T follicular helper cell (primary cell): ENCODE data around the gene LINC00632.
"Not testable (repeated sequence)": the region's sequence is repeated elsewhere in the genome, so short reads cannot be mapped to it uniquely, and the experiment has no call there.

Experiments
- DNase-seq: peaks from one replicate; pipeline ENCODE4 v3.0.0-alpha.2; 2020; ENCODE audit warnings: low read depth
- total RNA-seq, 2 experiments: gene quantifications; one replicate each; lab custom pipeline; 2026; lab: John Stamatoyannopoulos, UW

The LINC00632 gene
- 1.0 to 2.6 reads per million in 2 experiments for total RNA-seq

GRCh38 chrX:140709421-140709846, at the start of gene LINC00632:
TSS of gene LINC00632 (plus strand) at chrX:140709759.
- DNase-seq: no peak

DNA sequence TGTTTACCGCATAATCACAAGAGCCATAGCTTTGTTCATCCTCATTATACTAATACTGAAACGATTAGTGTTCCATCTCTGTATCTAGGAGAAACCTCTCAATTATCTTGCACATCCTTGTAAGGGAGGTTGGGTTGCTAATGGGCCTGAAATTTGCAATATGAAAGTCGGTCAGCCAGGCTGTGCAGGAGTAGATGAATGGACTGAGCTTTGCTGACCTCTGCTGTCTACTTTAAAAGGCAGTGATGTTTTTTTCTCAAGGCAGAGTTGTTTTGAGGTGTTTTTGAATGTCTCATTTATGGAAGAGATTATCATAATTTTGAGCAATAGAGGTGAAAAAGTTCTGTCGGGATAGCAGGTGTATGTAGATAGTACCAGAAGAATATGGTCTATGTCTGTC, 47.9 kb upstream of the LINC00632 start:
- no peak for DNase-seq

DNA sequence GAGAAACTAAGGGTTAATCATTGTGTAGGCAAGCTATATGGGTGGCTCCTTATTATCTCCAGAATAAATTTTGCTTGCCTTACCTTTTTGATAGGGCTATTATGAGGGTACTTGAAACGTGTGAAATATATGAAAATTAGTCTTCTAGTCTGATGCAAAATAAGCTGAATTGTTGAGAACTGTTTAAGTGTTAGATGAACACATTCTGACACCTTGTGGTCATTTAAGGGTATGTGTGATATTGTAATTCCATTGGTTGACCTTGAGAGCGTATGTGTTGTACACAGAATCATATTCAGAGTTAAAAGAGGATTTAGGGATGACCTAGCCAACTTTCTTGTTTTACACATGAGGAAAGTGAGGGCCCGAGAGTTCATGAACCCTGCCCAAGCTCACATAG, 44.6 kb upstream of the LINC00632 start:
- DNase-seq: no peak

GRCh38 chrX:140672840-140673731, 36.5 kb upstream of the LINC00632 start:
- DNase-seq: no peak

- no peak for DNase-seq
Observed at GRCh38 chrX:140687706-140688105, 21.9 kb upstream of the LINC00632 start.

DNA sequence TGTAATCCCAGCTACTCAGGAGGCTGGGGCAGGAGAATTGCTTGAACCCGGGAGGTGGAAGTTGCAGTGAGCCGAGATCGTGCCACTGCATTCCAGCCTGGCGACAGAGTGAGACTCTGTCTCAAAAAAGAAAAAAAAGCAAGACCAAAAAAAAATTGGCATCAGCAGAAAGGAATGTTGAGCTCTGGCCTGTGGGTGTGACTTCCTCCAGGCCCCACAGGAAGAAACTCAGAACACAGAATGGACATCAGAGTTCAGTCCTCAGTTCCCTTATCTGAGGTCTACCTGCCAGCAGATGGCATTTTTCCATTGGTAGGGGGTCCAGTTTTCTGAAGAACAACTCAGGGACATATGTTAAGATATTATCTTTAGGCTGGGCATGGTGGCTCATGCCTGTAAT, 18.0 kb upstream of the LINC00632 start:
- DNase-seq: not testable (repeated sequence)

- DNase-seq: no peak
Observed at GRCh38 chrX:140697618-140698017, 11.9 kb upstream of the LINC00632 start.

- no peak for DNase-seq
Observed at GRCh38 chrX:140701480-140701879, 8.1 kb upstream of the LINC00632 start.

DNA sequence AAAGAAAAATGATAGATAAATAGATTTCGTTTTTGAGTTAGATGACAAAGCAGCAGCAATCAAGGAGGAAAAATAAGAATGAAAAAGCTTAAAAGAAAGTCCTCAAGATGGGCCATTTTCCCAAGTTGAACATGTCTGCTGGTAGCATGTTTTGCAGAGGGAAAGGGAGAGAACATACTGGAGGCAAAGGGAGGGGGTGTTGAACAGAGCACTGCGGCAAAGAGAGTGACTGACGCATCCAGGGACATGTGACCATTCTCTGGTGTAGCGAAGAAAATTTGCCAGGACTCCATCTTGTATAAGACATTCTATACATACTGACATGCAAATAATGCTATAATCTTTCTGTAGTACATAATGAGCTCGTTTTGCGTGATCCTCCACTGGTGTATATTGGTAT, 1.2 kb downstream of the LINC00632 start:
- DNase-seq: no peak

- no peak for DNase-seq
Observed at GRCh38 chrX:140711894-140712293, 2.3 kb downstream of the LINC00632 start.

DNA sequence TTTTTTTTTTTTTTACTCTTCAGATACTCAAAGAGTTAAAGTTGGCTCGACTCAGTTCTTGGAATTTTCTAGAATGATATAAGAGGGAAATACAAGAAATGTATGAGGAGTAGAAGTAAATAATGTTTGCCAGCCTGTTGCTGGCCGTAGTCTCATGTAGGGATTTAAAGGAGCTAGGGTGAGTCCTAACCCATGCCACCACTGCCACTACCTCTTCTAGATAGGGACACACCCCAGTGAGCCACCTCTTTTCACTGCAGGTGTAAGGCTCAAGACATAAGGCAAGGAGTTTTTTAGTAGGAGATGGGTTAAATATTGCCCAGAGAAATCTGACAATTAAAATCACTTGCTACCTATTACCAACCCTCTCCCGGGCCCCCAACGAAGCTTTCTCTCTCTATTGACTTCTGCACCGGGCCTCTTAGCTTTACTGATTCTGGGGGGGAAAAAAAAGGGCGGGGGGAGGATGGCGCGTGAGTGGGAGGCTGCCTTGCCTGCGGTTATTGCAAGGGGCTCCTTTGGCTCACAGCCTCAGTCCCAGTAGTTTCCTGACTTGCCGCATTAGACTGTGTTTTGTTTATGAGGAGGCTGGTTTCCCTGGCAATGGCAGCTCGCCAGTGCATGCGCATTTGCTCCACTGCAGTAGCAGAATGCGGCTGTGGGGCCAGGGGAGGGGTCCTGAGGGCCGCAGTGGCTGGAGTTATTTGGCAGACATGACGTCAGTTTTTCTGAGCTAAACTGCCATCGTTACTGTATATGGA, 3.0 kb downstream of the LINC00632 start:
- DNase-seq: peak; percentile 15

GRCh38 chrX:140713174-140713539, 3.6 kb downstream of the LINC00632 start:
- DNase-seq: no peak

DNA sequence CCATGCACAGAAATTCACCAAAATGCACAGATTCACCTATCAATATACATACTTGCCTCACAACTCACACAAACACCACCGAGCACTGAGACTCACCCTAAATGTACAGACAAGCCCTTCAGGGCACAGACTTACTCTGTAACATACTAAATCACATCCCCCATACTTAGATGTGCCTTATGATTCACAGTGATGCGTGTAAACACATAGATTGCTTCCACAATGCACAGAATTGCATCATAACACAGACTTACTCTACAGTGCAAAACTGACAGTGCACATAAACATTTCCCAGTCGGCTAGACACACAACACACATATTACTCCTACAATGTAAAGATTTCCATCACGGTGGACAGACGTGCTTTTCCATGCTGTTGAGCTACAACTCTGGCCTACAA, 6.2 kb downstream of the LINC00632 start:
- DNase-seq: no peak

DNA sequence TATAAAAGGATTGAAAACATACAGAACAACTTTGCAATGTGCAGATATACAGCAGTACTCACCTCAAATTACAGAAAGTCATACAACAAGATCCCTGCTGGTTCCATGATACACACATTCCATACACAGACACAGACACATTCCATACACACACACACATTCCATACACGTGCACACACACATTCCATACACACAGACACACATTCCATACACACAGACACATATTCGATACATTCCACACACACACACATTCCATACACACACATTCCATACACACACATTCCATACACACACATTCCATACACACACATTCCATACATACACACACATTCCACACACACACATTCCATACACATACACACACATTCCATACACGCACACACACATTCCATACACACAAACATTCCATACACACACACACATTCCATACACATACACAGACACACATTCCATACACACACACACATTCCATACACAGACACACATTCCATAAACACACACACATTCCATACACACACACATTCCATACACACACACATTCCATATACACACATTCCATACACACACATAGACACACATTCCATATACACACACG, 13.7 kb downstream of the LINC00632 start:
- no peak for DNase-seq

GRCh38 chrX:140724309-140724708, 14.8 kb downstream of the LINC00632 start:
- DNase-seq: no peak

GRCh38 chrX:140724736-140725135, 15.2 kb downstream of the LINC00632 start:
- no peak for DNase-seq

GRCh38 chrX:140725500-140725899, 15.9 kb downstream of the LINC00632 start:
- DNase-seq: no peak

DNA sequence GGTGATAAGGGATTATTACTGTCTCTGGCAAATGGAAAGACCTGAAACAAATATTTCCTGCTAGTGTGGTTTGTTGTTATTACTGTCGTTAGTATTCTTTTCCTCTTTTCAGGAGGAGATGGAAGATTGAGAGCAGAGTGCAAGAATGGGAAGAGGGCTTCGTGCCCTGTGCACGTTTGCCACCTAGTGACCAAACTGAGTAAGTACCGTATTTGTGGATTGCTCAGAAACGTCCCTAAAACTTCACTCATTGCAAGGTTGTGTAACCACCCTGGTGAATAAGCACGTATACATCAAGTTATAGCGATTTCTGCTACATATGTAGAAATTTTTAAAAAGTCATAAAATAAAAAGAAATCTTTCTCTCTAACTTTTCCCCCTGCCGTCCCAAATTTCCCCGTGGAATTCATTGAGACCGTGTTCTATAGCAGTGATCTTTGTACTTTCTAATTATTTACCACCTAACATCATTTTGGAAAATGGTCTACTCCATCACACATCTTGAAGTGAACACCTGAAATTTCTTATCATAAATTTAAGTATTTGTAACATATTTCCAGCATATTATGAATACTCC, 24.3 kb downstream of the LINC00632 start:
- DNase-seq: no peak

DNA sequence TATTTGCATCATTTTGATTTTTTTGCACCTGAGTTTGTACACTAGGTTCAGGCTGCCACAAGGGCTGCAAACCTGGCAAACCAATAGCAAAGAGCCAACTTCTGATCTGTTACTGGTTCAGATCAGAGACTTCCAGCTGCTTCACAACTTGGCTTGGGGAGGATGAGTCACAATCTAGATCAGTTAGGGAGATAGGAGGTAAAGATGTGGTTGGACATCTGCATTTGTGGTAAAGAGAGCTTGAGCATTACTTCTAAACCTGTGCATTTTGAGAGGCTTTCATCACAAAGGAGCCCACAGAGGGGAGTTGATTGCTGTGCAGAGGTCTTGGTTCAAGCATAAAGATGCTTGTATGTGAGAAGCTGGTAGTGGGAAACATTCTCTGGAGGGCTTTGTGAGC, 34.5 kb downstream of the LINC00632 start:
- no peak for DNase-seq

DNA sequence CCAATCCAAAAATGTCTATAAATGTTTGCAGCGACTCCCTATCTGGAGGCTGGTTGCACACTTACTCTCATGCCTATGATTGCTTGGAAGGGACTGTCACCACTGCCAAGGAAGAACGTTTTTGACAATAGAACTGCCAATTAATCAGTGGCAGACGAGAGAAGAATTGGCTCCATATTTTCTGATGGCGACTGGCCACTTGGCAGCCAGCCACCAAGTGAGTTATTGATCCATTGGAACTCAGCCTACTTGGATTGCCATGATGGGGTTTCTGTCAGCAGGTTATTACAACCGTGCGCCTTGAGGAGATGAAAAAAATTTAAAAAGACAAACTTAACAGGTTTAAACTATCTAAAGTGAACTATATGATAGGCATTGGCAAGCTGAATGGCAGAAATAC, 47.4 kb downstream of the LINC00632 start:
- no peak for DNase-seq

DNA sequence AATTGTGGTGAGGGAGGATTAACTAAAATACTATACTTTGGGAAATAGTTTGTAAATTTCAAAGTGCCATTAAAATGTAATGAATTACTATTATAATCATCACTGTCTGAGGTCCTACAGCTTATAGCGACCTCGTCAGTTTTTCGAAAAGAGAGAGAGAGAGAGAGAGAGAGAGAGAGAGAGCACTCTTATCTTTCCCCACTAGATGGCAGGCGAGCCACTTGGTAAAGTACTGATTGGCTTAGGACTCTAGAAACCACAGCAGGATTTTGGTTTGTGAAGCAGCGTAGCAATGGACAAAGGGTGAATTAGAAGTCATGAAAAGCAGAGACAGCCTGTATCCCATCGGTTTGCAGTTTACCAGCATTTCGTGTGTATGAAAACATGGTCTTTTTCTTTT, 52.5 kb downstream of the LINC00632 start:
- no peak for DNase-seq

DNA sequence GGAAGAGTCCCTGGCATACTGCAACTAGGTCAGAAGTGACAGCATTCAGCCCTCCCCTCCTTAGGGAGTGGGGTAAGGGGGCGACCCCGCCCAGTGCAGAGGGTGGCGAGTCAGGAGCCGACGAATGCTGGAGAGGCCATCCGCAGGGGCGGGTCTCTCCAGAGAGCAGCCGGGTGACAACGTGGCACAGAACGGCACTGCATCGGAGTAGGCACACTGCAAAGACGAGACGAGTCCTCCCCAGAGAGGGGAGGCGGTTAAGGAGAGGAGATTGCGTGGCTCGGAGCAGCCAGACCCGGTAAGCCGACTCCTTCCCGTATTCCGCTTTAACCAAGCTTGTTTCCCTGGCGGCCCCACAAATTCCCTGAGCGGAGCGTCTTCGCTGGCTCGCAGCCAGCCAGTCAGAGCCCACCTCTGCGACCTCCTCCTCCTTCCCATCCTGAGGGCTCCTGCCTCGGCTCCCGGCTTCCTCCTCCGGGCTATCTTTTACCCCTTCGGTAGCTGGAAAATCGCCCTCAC, 54.9 kb downstream of the LINC00632 start:
- no peak for DNase-seq
